Sigmoid colon (tissue), 7 donors: ENCODE measurements around the gene CNOT6. TPM values are rescaled to one million over a fixed set of nuclear protein-coding genes. Genes with fewer than 3 reads are reported as not detected.
A peak's percentile ranks its signal among the peaks of the same experiment; 100 is the strongest.

ENCODE experiments used
- DNase-seq: peaks from one replicate; pipeline ENCODE4 v3.0.0-alpha.2; 2019
- H3K27ac ChIP-seq, 4 donors: fragments of 200-600 bp; sonication (generic); one replicate each; pipeline ENCODE4 v1.5.1; 2016 to 2019; ENCODE audit warnings: mild to moderate bottlenecking in 1 of 4
- H3K27me3 ChIP-seq, 3 donors: fragments of 200-600 bp; sonication (generic); one replicate each; pipeline ENCODE4 v1.5.1; 2019; ENCODE audit warnings: mild to moderate bottlenecking in 1 of 3
- H3K36me3 ChIP-seq, 4 donors: fragments of 200-600 bp; sonication (generic); one replicate each; pipeline ENCODE4 v1.5.1; 2016 to 2019
- H3K4me1 ChIP-seq, 4 donors: fragments of 200-600 bp; sonication (generic); one replicate each; pipeline ENCODE4 v1.5.1; 2017 to 2019
- H3K4me3 ChIP-seq, 4 donors: fragments of 200-600 bp; sonication (generic); one replicate each; pipeline ENCODE4 v1.5.1; 2017 to 2019; ENCODE audit warnings: mild to moderate bottlenecking in 2 of 4, moderate library complexity in 1 of 4
- H3K9me3 ChIP-seq, 4 donors: fragments of 200-600 bp in 3 of 4; sonication (generic) in 3 of 4; one replicate each; pipeline versions ENCODE4 v1.5.1 to v1.6.1; 2013 to 2019
- EP300 ChIP-seq, 4 donors: sonication (generic); formaldehyde crosslinking; IDR thresholded peaks; one replicate each; pipeline ENCODE4 v1.6.1; 2017; ENCODE audit warnings: antibody characterized with exemption in 4 of 4
- POLR2A ChIP-seq, 2 donors: fragments of 450-650 bp; IDR thresholded peaks; one replicate each; pipeline ENCODE4 v1.6.1; 2016; ENCODE audit warnings: antibody characterized with exemption in 2 of 2, mild to moderate bottlenecking in 2 of 2, moderate library complexity in 2 of 2
- POLR2AphosphoS5 ChIP-seq, 4 donors: sonication (generic); formaldehyde crosslinking; IDR thresholded peaks; one replicate each; pipeline ENCODE4 v1.6.1; 2017; ENCODE audit warnings: antibody characterized with exemption in 4 of 4
- WGBS, 2 donors: extraction: QIAGEN DNeasy Blood & Tissue Kit; methylation state at CpG; one replicate each; pipeline ENCODE4 v1.1.7; 2013; 5-methylcytosine and 5-hydroxymethylcytosine counted together
- intact Hi-C: fragments of 100-400 bp; cut with DNase I; formaldehyde crosslinking; loops from one replicate; pipeline ENCODE4 v1.15.1; 2023
- polyA plus RNA-seq, 3 donors: library from polyadenylated mRNA; stranded (reverse); fragments of 200-250 nt; gene quantifications; one replicate each; pipeline ENCODE4 v1.2.3, GENCODE V29; 2013
- total RNA-seq, 4 donors: library from RNA; depleted of rRNA; stranded (reverse); fragments of >200 nt; gene quantifications; one replicate each; pipeline ENCODE4 v1.1.0, GENCODE V29; 2016
- TF ChIP-seq, protein P1 (sequence below), 4 experiments: fragments of 450-650 bp in 3 of 4; fragments of 200-600 bp in 1 of 4; IDR thresholded peaks; one replicate each; pipeline ENCODE4 v1.5.1; 2016 to 2019; ENCODE audit warnings: antibody characterized with exemption in 4 of 4, mild to moderate bottlenecking in 3 of 4, moderate library complexity in 2 of 4
- donor health status: healthy with polysubstance abuse.
- donor health status: Bipolar disorder and iron deficiency.
- donor health status: healthy.

The CNOT6 gene
- total and polyA plus RNA-seq, 7 donors = 7.2 to 21.8 (median 16.0) TPM

DNA sequence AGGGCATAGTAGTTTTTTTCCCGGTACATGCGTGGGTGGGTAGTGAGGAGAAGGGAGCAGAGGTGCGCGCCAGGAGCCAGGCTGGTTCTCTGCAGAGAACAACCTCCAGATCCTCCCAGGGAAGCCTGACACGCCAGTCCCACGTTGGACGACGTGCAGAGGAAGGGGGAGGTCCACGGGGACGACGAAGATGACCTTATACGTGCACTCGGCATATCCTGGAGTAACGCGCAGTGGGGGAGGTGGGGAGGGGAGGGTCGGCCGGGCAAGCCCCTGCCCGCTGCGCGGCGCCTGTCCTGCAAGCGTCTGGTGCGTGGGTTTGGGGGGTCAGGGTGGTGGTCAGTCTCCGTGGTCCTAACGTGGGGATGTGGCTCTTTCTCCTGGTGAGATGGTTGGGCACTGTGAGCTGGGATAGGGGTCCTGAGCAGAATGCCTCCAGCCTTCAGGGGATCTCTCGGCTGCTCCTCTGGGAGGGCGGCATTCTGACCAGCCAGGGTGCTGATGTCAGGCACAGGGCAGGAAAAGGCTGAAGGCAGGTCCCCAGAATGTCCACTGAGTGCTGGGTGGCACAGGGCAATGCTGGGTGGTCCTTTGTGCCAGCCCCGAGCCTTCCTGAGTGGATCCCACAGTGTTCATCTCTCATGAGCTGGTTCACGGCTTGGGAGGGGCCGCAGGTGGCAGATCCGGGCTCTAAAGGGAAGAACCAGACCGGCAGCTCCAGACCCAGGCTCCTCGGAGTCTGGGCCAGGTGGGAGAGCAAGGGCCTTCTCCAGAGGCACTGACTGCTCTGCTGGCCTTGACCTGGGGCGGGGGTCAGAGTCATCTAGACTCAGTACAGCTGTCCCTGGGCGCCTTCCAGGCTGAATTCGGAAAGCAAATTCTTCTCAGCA lies 107.7 kb downstream of the CNOT6 start:
- no peaks in the 10 kb centered on the region for H3K4me1 ChIP-seq
- H3K9me3 ChIP-seq = no peaks in the 10 kb centered on the region
- no peaks in the 10 kb centered on the region for H3K27me3 ChIP-seq
- H3K36me3 ChIP-seq = no peaks in the 10 kb centered on the region
- intact Hi-C loops = no loop called here
- DNase-seq = peak; percentile 59
- no peak overlapping the region for H3K27ac ChIP-seq
- WGBS, 2 donors = 80 to 85% methylated on average over 36 of the region's 36 CpGs
- TF ChIP-seq, protein P1, sequence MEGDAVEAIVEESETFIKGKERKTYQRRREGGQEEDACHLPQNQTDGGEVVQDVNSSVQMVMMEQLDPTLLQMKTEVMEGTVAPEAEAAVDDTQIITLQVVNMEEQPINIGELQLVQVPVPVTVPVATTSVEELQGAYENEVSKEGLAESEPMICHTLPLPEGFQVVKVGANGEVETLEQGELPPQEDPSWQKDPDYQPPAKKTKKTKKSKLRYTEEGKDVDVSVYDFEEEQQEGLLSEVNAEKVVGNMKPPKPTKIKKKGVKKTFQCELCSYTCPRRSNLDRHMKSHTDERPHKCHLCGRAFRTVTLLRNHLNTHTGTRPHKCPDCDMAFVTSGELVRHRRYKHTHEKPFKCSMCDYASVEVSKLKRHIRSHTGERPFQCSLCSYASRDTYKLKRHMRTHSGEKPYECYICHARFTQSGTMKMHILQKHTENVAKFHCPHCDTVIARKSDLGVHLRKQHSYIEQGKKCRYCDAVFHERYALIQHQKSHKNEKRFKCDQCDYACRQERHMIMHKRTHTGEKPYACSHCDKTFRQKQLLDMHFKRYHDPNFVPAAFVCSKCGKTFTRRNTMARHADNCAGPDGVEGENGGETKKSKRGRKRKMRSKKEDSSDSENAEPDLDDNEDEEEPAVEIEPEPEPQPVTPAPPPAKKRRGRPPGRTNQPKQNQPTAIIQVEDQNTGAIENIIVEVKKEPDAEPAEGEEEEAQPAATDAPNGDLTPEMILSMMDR (IDR thresholded peaks at IDR 0.05) = no peak
- TF ChIP-seq POLR2A (IDR thresholded peaks at IDR 0.05) (no peak), EP300 (IDR thresholded peaks at IDR 0.05) (no peak), POLR2AphosphoS5 (IDR thresholded peaks at IDR 0.05) (no peak)
- H3K4me3 ChIP-seq = no peak overlapping the region

DNA sequence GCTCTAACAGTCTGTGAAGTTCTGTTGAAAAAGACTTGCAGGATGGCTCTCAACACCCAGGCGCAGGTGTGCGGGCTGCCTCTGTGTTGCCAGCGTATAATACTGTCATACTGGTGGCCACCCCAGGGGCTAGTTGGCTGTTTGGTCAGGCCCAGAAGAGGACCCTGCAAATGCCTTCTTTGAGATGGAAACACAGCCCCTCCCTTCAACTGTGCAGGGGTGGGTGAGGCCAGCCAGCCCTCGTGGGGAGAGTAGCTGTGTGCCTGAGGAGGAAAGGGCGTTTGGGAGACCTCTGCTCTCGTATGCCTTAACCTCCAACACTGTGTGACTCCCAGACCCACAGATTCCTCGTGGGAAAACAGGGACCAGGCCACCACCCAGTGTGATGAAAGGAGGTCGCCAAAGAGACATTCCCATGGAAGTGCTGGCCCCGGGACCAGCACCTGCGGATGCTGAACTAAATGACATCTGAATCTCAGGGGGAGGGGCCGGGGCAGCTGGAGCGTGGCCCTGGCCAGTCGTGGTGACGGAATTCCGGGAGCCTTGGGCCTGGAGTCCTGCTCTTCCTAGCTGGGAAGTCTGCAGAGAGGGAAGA lies 108.4 kb downstream of the CNOT6 start:
- DNase-seq = peak; percentile 71

GRCh38 chr5:180603076-180603594 lies 109.0 kb downstream of the CNOT6 start:
- no peaks in the 10 kb centered on the region for H3K36me3 ChIP-seq
- intact Hi-C loops = no loop called here
- H3K27me3 ChIP-seq = no peaks in the 10 kb centered on the region
- 90% methylated on average over 19 of the region's 19 CpGs for WGBS, 2 donors
- no peaks in the 10 kb centered on the region for H3K4me1 ChIP-seq
- DNase-seq = peak; percentile 57
- no peak overlapping the region for H3K4me3 ChIP-seq
- no peaks in the 10 kb centered on the region for H3K9me3 ChIP-seq
- TF ChIP-seq POLR2AphosphoS5 (IDR thresholded peaks at IDR 0.05) (no peak), POLR2A (IDR thresholded peaks at IDR 0.05) (no peak), EP300 (IDR thresholded peaks at IDR 0.05) (no peak)
- TF ChIP-seq, protein P1 (IDR thresholded peaks at IDR 0.05) = no peak
- H3K27ac ChIP-seq = no peak overlapping the region

More for the DNA sequence above, 108.4 kb downstream of the CNOT6 start:
- no peaks in the 10 kb centered on the region for H3K9me3 ChIP-seq
- H3K4me3 ChIP-seq = no peak overlapping the region
- H3K4me1 ChIP-seq = no peaks in the 10 kb centered on the region
- H3K27ac ChIP-seq = no peak overlapping the region
- H3K27me3 ChIP-seq = no peaks in the 10 kb centered on the region
- H3K36me3 ChIP-seq = no peaks in the 10 kb centered on the region
- TF ChIP-seq EP300 (IDR thresholded peaks at IDR 0.05) (no peak), POLR2AphosphoS5 (IDR thresholded peaks at IDR 0.05) (no peak), POLR2A (IDR thresholded peaks at IDR 0.05) (no peak)
- TF ChIP-seq, protein P1 (IDR thresholded peaks at IDR 0.05) = no peak
- intact Hi-C loops = no loop called here
- WGBS, 2 donors = 56 to 70% methylated on average over 15 of the region's 15 CpGs

- no peak for TF ChIP-seq EP300 (IDR thresholded peaks at IDR 0.05)
- no peak for TF ChIP-seq POLR2AphosphoS5 (IDR thresholded peaks at IDR 0.05)
- TF ChIP-seq, protein P1 (IDR thresholded peaks at IDR 0.05) = no peak
- no peak for TF ChIP-seq POLR2A (IDR thresholded peaks at IDR 0.05)
- peak; percentile 52 for DNase-seq
- H3K36me3 ChIP-seq = no peaks in the 10 kb centered on the region
- H3K27ac ChIP-seq = no peak overlapping the region
- H3K27me3 ChIP-seq = no peaks in the 10 kb centered on the region
- H3K4me1 ChIP-seq = no peaks in the 10 kb centered on the region
- WGBS, 2 donors = 75 to 82% methylated on average over 13 of the region's 13 CpGs
- no peak overlapping the region for H3K4me3 ChIP-seq
- H3K9me3 ChIP-seq = no peaks in the 10 kb centered on the region
- intact Hi-C loops = no loop called here
Measured at GRCh38 chr5:180604271-180604670, 110.1 kb downstream of the CNOT6 start.
